ENCODE results near the gene AFF1.

- TF ChIP-seq CTCF (IDR thresholded peaks at IDR 0.05) (no peak), POLR2A (IDR thresholded peaks at IDR 0.05) (no peak)
Observed at GRCh38 chr4:87037671-87038334, 103.0 kb downstream of the AFF1 start.
